ENCODE results near the gene KIF26B. TPM values are rescaled to one million over a fixed set of nuclear protein-coding genes. Genes with fewer than 3 reads are reported as not detected.

Gene KIF26B
- total and polyA plus RNA-seq, 3 experiments from 2014 or later: 0.11 to 0.16 TPM; not detected in 1

GRCh38 chr1:245677461-245678240 lies 522.9 kb downstream of the KIF26B start:
- Mint-ChIP-seq H3K4me3 (no peak overlapping the region), H3K36me3 (peaks cover 0 to 8% (median 0%) of the 10 kb centered on the region in 3 donors), H3K4me1 (no peaks in the 10 kb centered on the region), H3K9me3 (peaks cover 0 to 22% (median 3%) of the 10 kb centered on the region in 5 donors), H3K27me3 (peaks cover 0 to 2% of the 10 kb centered on the region in 2 donors), H3K27ac (peak overlapping the region in 1 of 8 donors; percentile 57)
- Histone ChIP-seq H3K9me3 (ENCODE audit: low read length) (no peaks in the 10 kb centered on the region), H3K27ac (ENCODE audit: low read depth, low read length) (no peak overlapping the region), H3K36me3 (ENCODE audit: insufficient read depth, low read length) (no peaks in the 10 kb centered on the region), H3K27me3 (ENCODE audit: insufficient read depth, low read length, poor library complexity, severe bottlenecking) (no peaks in the 10 kb centered on the region), H3K4me1 (ENCODE audit: insufficient read depth, low read length) (no peaks in the 10 kb centered on the region), H3K4me3 (ENCODE audit: low read length) (no peak overlapping the region)
- ChIA-PET POLR2A (no interaction called here), CTCF (no interaction called here)
- no peak for DNase-seq

- no peak overlapping the region for H3K27ac Mint-ChIP-seq
- no peaks in the 10 kb centered on the region for H3K36me3 ChIP-seq (ENCODE audit: insufficient read depth, low read length)
- DNase-seq: no peak
- ChIA-PET CTCF (no interaction called here), POLR2A (interaction anchor here (0.6 kb wide), 1 partner anchor 337 kb away, joined by 3 read pairs; no protein-coding TSS in a partner anchor)
- H3K4me3 Mint-ChIP-seq: no peak overlapping the region
- peaks cover 0 to 5% of the 10 kb centered on the region in 2 donors for H3K27me3 Mint-ChIP-seq
- no peak overlapping the region for H3K4me3 ChIP-seq (ENCODE audit: low read length)
- peaks cover 0 to 8% (median 0%) of the 10 kb centered on the region in 3 donors for H3K36me3 Mint-ChIP-seq
- H3K4me1 ChIP-seq (ENCODE audit: insufficient read depth, low read length): no peaks in the 10 kb centered on the region
- H3K9me3 Mint-ChIP-seq: peaks cover 0 to 32% (median 3%) of the 10 kb centered on the region in 5 donors
- no peaks in the 10 kb centered on the region for H3K9me3 ChIP-seq (ENCODE audit: low read length)
- no peaks in the 10 kb centered on the region for H3K27me3 ChIP-seq (ENCODE audit: insufficient read depth, low read length, poor library complexity, severe bottlenecking)
- no peaks in the 10 kb centered on the region for H3K4me1 Mint-ChIP-seq
- no peak overlapping the region for H3K27ac ChIP-seq (ENCODE audit: low read depth, low read length)
Measured at GRCh38 chr1:245678860-245679411, 524.2 kb downstream of the KIF26B start.

GRCh38 chr1:245679821-245680780 lies 525.3 kb downstream of the KIF26B start:
- ChIA-PET CTCF (no interaction called here), POLR2A (no interaction called here)
- H3K36me3 Mint-ChIP-seq: peaks cover 0 to 8% (median 0%) of the 10 kb centered on the region in 3 donors
- peaks cover 0 to 32% (median 3%) of the 10 kb centered on the region in 5 donors for H3K9me3 Mint-ChIP-seq
- Histone ChIP-seq H3K27me3 (ENCODE audit: insufficient read depth, low read length, poor library complexity, severe bottlenecking) (no peaks in the 10 kb centered on the region), H3K36me3 (ENCODE audit: insufficient read depth, low read length) (no peaks in the 10 kb centered on the region), H3K27ac (ENCODE audit: low read depth, low read length) (no peak overlapping the region), H3K4me1 (ENCODE audit: insufficient read depth, low read length) (no peaks in the 10 kb centered on the region), H3K9me3 (ENCODE audit: low read length) (no peaks in the 10 kb centered on the region), H3K4me3 (ENCODE audit: low read length) (no peak overlapping the region)
- DNase-seq: no peak
- no peak overlapping the region for H3K4me3 Mint-ChIP-seq
- no peak overlapping the region for H3K27ac Mint-ChIP-seq
- peaks cover 0 to 5% of the 10 kb centered on the region in 2 donors for H3K27me3 Mint-ChIP-seq
- H3K4me1 Mint-ChIP-seq: no peaks in the 10 kb centered on the region

GRCh38 chr1:245682638-245683628 lies 528.1 kb downstream of the KIF26B start:
- ChIA-PET POLR2A (no interaction called here), CTCF (no interaction called here)
- H3K36me3 ChIP-seq (ENCODE audit: insufficient read depth, low read length): no peaks in the 10 kb centered on the region
- Mint-ChIP-seq H3K27ac (peak overlapping the region in 1 of 8 donors; percentile 54), H3K4me1 (no peaks in the 10 kb centered on the region), H3K27me3 (peaks cover 0 to 7% of the 10 kb centered on the region in 2 donors), H3K9me3 (peaks cover 0 to 28% (median 3%) of the 10 kb centered on the region in 5 donors), H3K36me3 (peaks cover 0 to 8% (median 0%) of the 10 kb centered on the region in 3 donors), H3K4me3 (no peak overlapping the region)
- H3K27ac ChIP-seq (ENCODE audit: low read depth, low read length): no peak overlapping the region
- H3K9me3 ChIP-seq (ENCODE audit: low read length): no peaks in the 10 kb centered on the region
- no peaks in the 10 kb centered on the region for H3K27me3 ChIP-seq (ENCODE audit: insufficient read depth, low read length, poor library complexity, severe bottlenecking)
- DNase-seq: no peak
- no peaks in the 10 kb centered on the region for H3K4me1 ChIP-seq (ENCODE audit: insufficient read depth, low read length)
- no peak overlapping the region for H3K4me3 ChIP-seq (ENCODE audit: low read length)

GRCh38 chr1:245683676-245684075 lies 528.9 kb downstream of the KIF26B start:
- H3K27ac ChIP-seq (ENCODE audit: low read depth, low read length): no peak overlapping the region
- H3K27me3 ChIP-seq (ENCODE audit: insufficient read depth, low read length, poor library complexity, severe bottlenecking): no peaks in the 10 kb centered on the region
- no peak overlapping the region for H3K27ac Mint-ChIP-seq
- no peaks in the 10 kb centered on the region for H3K36me3 ChIP-seq (ENCODE audit: insufficient read depth, low read length)
- peaks cover 0 to 7% of the 10 kb centered on the region in 2 donors for H3K27me3 Mint-ChIP-seq
- H3K4me1 ChIP-seq (ENCODE audit: insufficient read depth, low read length): no peaks in the 10 kb centered on the region
- H3K4me1 Mint-ChIP-seq: no peaks in the 10 kb centered on the region
- peaks cover 0 to 26% (median 3%) of the 10 kb centered on the region in 5 donors for H3K9me3 Mint-ChIP-seq
- ChIA-PET POLR2A (no interaction called here), CTCF (no interaction called here)
- no peaks in the 10 kb centered on the region for H3K9me3 ChIP-seq (ENCODE audit: low read length)
- H3K36me3 Mint-ChIP-seq: peaks cover 0 to 8% (median 0%) of the 10 kb centered on the region in 3 donors
- no peak overlapping the region for H3K4me3 ChIP-seq (ENCODE audit: low read length)
- H3K4me3 Mint-ChIP-seq: no peak overlapping the region
- no peak for DNase-seq

- CTCF ChIA-PET: no interaction called here
- H3K9me3 Mint-ChIP-seq: peaks cover 0 to 24% (median 3%) of the 10 kb centered on the region in 5 donors
- DNase-seq: no peak
- Histone ChIP-seq H3K9me3 (ENCODE audit: low read length) (no peaks in the 10 kb centered on the region), H3K4me3 (ENCODE audit: low read length) (no peak overlapping the region), H3K27me3 (ENCODE audit: insufficient read depth, low read length, poor library complexity, severe bottlenecking) (no peaks in the 10 kb centered on the region), H3K36me3 (ENCODE audit: insufficient read depth, low read length) (no peaks in the 10 kb centered on the region), H3K27ac (ENCODE audit: low read depth, low read length) (no peak overlapping the region), H3K4me1 (ENCODE audit: insufficient read depth, low read length) (no peaks in the 10 kb centered on the region)
- H3K27ac Mint-ChIP-seq: no peak overlapping the region
- H3K36me3 Mint-ChIP-seq: peaks cover 0 to 8% (median 0%) of the 10 kb centered on the region in 3 donors
- POLR2A ChIA-PET: no interaction called here
- H3K4me1 Mint-ChIP-seq: no peaks in the 10 kb centered on the region
- H3K4me3 Mint-ChIP-seq: no peak overlapping the region
- peaks cover 0 to 7% of the 10 kb centered on the region in 2 donors for H3K27me3 Mint-ChIP-seq
Measured at GRCh38 chr1:245684166-245684565, 529.4 kb downstream of the KIF26B start.

- H3K4me1 Mint-ChIP-seq: no peaks in the 10 kb centered on the region
- H3K27me3 Mint-ChIP-seq: peaks cover 0 to 7% of the 10 kb centered on the region in 2 donors
- ChIA-PET CTCF (no interaction called here), POLR2A (no interaction called here)
- H3K27ac Mint-ChIP-seq: no peak overlapping the region
- no peaks in the 10 kb centered on the region for H3K36me3 ChIP-seq (ENCODE audit: insufficient read depth, low read length)
- H3K9me3 ChIP-seq (ENCODE audit: low read length): no peaks in the 10 kb centered on the region
- no peak overlapping the region for H3K4me3 ChIP-seq (ENCODE audit: low read length)
- no peaks in the 10 kb centered on the region for H3K27me3 ChIP-seq (ENCODE audit: insufficient read depth, low read length, poor library complexity, severe bottlenecking)
- H3K4me3 Mint-ChIP-seq: no peak overlapping the region
- H3K4me1 ChIP-seq (ENCODE audit: insufficient read depth, low read length): no peaks in the 10 kb centered on the region
- H3K36me3 Mint-ChIP-seq: peaks cover 0 to 8% (median 0%) of the 10 kb centered on the region in 3 donors
- H3K9me3 Mint-ChIP-seq: peaks cover 0 to 28% (median 7%) of the 10 kb centered on the region in 5 donors
- DNase-seq: no peak
- H3K27ac ChIP-seq (ENCODE audit: low read depth, low read length): no peak overlapping the region
Measured at GRCh38 chr1:245684571-245684970, 529.8 kb downstream of the KIF26B start.
